Left renal pelvis (tissue), 4 donors: ENCODE measurements around the gene RNF168. TPM values are rescaled to one million over a fixed set of nuclear protein-coding genes. Genes with fewer than 3 reads are reported as not detected.
A peak's percentile ranks its signal among the peaks of the same experiment; 100 is the strongest.
"Not testable (repeated sequence)": the region's sequence is repeated elsewhere in the genome, so short reads cannot be mapped to it uniquely, and the experiment has no call there.

Experiments used
- DNase-seq, 4 donors: peaks; one replicate each; pipeline ENCODE4 v3.0.0-alpha.2; 2013; ENCODE audit warnings: low read depth in 4 of 4, low spot score in 3 of 4
- polyA plus RNA-seq, 4 donors: library from polyadenylated mRNA; unstranded; fragments of 120-200 nt; gene quantifications; one replicate each; pipeline ENCODE4 v1.2.1, GENCODE V29; 2013; ENCODE audit not compliant: insufficient read length in 4 of 4

Gene RNF168
- polyA plus RNA-seq, 4 donors, result 14.8 to 16.7 (median 15.8) TPM

DNA sequence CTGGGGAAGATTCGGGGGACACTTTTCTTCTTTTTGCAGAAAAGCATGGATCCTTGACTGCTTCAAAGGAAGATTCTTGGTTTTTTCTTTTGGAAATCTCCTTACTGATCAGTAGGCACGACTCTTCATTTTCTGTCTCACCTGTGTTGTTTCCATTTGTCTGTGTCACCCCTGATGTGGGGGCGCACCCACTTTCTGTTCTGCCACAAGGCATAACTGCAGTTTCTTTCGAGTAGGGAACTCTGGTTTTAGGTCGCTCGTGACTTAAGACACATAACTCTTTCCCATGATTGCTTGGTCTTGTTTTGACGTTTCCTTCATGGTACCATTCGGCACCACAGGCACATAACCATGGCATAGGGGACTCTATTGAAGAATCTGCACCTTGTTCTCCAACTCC lies 31.3 kb downstream of the RNF168 start:
- DNase-seq, result no peak

DNA sequence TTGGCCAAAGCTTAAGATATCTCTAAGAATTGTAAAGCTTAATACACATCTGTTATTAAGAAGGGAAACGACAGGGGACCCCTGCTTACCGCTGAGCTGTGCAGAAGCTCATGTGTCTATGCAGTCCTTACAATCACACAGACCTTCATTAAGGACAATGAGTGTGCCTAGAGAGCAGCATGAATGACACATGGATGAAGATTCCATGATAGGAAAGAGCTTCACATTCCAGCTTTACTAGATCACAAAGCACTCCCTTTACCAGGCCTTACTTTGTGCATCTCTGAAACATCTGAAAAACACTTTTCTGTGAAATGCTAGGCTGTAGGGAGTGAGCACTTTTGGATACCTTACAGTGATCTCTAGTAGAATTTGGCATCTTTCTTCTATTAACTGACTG lies 32.0 kb downstream of the RNF168 start:
- DNase-seq, result no peak

DNA sequence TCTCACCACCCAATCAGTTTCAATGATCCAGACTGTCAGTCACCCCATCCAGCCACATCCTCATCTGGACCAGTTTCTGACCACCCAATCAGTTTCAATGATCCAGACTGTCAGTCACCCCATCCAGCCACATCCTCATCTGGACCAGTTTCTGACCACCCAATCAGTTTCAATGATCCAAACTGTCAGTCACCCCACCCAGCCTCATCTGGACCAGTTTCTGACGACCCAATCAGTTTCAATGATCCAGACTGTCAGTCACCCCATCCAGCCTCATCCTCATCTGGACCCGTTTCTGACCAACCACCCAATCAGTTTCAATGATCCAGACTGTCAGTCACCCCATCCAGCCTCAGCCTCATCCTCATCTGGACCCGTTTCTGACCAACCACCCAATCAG lies 33.4 kb downstream of the RNF168 start:
- DNase-seq, result not testable (repeated sequence)

DNA sequence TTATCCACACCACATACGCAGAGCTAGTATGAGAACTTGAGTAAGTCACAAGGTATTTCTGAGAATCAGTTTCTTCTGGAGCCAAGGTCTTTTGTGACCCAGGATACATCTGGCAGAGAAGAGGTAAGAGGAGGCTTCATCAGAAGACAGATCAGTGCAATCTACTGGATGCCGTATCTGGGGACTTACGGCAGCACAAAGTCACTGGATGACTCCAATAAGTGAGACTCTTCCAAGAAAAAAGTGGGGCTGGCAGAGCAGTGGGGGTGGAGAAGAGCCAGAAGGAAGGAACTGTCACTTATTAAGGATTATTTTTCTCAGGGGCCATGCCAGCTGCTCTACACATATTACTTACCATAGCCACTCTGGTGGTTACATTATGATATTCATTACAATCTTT lies 39.8 kb downstream of the RNF168 start:
- DNase-seq, result no peak

DNA sequence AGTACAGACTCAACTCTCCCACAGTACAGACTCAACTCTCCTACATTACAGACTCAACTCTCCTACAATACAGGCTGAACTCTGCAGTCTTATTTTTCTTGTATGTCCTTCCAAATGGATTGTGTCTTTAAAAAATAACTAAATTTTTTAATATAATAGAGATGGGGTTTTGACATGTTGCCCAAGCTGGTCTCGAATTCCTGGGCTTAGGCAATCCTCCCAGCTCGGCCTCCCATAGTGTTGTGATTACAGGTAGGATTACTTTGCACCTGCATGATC lies 40.2 kb downstream of the RNF168 start:
- no peak for DNase-seq

DNA sequence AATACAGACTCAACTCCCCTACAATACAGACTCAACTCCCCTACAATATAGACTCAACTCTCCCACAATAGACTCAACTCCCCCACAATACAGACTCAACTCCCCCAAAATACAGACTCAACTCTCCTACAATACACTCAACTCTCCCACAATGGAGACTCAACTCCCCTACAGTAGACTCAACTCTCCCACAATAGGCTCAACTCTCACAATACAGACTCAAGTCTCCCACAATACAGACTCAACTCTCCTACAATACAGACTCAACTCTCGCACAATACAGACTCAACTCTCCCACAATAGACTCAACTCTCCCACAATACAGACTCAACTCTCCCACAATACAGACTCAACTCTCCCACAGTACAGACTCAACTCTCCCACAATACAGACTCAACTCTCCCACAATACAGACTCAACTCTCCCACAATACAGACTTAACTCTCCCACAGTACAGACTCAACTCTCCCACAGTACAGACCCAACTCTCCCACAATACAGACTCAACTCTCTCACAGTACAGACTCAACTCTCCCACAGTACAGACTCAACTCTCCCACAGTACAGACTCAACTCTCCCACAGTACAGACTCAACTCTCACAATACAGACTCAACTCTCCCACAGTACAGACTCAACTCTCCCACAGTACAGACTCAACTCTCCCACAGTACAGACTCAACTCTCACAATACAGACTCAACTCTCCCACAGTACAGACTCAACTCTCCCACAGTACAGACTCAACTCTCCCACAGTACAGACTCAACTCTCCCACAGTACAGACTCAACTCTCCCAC lies 40.7 kb downstream of the RNF168 start:
- not testable (repeated sequence) for DNase-seq

DNA sequence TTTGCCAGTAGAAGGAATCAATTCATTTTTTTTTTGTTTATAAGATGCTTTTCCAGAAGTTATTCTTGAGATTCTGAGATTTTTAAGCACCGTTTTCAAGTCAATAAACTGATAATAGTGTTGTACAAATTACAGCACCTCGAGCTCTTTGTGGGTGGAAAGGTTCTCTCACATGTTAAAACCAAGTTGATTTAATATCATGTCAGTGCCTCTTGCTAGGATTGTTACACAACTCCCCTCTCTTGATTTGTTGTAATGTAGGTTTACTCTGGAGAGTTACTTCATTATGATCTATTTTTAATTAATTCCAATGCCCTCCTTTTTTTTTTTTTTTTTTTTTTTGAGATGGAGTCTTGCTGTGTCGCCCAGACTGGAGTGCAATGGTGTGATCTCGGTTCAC lies 45.5 kb downstream of the RNF168 start:
- no peak for DNase-seq

DNA sequence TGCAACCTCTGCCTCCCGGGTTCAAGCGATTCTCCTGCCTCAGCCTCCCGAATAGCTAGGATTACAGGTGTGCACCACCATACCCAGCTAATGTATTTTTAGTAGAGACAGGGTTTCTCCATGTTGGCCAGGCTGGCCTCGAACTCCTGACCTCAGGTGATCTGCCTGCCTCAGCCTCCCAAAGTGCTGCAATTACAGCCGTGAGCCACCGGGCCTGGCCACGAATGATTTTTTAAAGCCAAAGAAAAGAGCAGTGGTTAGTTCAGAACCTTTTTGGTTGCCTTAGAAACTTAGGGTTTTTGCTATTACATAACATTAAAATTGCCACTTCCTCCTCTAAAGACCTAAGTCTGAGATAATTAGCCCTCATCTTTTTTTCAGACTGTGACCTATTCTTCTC lies 46.1 kb downstream of the RNF168 start:
- DNase-seq, result not testable (repeated sequence)

DNA sequence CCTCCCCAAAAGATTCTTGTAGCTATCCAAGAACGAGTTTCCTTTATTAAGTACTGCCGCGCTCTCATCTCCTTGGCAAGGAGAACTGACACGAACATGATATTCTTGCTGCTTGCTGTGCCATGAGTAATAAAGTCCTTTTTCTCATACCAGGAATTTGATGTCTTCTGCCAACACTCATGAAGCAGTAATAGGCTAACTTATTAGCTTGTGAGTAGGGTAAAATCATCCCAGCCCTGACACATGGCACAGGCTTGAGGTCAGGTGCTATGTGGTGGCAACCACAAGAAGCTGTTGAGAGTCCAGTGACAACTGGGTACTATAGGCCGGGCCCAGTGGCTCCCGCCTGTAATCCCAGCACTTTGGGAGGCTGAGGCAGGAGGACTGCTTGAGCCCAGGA lies 48.6 kb downstream of the RNF168 start:
- DNase-seq, result no peak

DNA sequence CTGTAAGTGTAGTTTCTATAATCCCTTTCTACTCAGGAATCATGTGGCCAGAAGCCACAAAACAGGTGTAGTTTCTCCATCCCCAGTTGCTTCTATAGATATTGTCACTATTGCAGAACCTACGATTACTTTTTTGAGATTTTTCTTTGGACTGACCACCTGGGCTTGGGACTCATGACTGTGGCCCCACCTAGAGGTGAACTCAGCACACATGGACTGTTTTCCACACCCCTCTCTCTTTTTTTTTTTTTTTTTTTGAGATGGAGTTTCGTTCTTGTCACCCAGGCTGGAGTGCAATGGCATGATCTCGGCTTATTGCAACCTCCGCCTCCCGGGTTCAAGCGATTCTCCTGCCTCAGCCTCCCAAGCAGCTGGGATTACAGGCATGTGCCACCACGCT lies 58.2 kb downstream of the RNF168 start:
- DNase-seq, result not testable (repeated sequence)

DNA sequence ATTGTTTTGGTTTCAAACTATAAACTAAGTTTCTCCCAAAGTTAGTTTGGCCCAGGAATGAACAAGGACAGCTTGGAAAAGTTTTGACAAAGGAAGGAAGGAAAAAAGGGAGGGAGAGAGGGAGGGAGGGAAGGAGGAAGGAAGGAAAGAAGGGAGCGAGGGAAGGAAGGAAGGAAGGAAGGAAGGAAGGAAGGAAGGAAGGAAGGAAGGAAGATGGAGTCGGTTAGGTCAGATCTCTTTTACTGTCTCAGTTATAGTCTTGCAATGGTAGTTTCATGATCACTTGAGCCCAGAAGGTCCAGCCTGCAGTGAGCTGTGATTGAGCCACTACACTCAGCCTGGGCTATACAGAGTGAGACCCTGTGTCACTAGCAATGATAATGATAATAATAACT lies 59.1 kb downstream of the RNF168 start:
- DNase-seq, result no peak

DNA sequence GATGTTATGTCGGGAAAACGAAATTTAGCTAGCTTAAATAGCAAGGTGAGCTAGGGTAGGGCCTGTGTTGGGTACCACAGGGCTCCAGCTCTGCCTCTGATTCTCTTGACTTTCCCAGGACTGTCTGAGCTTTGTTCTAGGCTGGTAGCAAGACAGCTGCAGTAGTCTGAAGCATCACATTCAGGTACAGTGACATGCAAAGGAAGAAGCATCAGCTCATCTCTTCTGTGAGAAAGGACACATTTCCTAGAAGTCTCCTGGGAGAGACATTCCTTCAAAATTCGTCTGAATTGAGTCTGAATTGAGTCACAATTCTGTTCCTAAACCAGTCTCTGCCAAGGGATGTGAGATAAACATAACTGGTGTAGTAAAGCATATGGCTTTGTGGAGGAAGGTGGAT lies 62.9 kb downstream of the RNF168 start:
- DNase-seq, result no peak

DNA sequence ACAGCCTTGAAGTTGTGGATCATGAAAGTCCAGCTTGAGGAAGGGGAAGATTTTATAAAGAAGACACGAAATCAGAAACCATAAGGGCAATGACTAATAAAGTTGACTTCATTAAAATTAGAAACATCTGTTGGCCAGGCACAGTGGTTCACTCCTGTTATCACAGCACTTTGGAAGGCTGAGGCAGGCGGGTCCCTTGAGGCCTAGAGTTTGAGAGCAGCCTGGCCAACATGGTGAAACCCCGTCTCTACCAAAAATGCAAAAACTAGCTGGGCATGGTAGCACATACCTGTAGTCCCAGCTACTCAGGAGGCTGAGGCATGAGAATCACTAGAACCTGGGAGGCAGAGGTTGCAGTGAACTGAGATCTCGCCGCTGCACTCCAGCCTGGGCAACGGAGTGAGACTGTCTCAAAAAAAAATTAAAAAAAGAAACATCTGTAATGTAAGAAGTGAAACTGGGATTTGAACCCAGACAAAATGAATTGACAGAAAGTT lies 63.5 kb downstream of the RNF168 start:
- no peak for DNase-seq

DNA sequence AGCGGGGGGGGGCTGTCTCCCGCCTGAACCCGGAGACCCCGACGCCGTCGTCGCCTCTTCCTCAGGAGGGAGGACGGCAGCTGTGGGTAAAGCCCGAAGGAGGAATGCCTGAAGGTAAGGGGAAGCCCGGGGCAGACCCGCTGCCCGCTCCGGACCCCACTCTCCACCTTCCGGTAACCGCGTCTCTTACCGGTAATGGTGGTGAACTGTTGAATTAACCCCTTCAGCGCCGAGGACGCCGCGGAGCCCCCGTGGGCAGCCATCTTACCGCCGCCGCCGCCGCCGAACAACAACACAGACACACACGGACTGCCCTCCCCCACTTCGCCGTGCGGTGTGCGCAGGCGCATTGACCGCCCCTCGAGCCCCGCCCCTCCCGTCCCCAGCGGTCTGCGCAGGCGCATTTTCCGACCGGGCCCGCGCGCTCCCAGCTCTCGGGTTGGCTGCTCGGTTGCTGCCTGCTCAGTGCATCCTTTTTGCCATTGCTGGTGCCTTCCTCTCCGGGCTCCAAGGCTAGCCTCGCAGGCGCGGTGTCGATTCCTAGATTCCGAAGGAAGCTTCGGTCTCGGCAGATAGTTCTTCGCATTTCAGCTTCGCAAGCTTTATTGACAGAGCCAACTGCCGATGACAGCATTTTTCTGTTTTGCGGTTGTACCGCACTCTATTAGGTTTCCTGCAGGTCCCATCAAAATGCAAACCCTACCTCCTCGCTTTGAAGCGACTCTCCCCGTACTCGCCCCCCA lies 71.3 kb downstream of the RNF168 start, which contains the start of gene UBXN7:
TSS of gene UBXN7 (minus strand) at position 291 of the 743 bp plus-strand sequence. CDS start at position 263, 28 bp downstream.
- peak; percentile 86 to 91 (median 88) for DNase-seq

DNA sequence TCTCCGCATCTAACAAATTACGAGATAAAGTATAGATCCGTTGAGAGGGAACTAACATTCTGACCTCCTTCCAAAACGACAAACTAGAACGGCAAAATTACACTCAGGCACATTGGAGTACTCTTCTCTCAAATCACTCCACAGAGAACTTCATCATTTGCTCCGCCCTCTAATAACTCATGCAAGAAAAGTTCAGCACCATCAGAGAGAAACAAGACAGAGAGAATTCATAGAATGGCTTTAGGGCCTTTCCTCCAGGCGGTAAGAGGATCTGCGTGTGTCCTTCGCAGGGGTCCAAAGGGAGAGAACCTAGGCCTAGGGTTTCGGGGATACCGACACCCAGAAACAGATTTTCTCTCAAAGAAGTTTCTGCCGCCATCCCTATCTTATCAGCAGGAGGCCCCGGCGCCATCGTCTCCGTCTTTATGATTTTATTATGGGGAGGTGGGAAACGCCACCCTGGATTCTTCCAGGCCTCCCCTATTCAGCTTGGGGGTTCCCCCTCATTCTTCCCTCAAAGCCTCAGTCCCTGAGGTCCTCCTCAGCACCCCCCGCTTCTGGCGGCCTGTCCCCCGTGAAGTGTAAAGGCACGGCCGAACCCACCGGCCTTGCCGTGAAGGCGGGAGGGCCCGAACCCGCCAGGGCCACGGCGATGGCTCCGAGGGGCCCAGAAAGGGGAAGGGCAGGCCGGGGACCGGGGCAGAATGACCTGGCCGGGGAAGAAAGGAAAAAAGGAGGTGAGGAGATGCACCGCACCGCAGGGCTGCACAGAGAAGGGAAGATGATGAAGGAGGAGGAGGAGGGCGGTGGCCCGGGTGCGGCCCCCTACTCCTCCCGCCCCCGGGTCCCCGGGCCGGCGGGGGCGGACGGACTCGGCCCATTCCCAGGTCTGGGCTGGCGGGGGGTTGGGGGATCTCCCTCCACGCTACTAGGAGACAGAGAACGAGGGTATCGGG lies 72.1 kb downstream of the RNF168 start:
- peak; percentile 44 to 68 (median 59) for DNase-seq

DNA sequence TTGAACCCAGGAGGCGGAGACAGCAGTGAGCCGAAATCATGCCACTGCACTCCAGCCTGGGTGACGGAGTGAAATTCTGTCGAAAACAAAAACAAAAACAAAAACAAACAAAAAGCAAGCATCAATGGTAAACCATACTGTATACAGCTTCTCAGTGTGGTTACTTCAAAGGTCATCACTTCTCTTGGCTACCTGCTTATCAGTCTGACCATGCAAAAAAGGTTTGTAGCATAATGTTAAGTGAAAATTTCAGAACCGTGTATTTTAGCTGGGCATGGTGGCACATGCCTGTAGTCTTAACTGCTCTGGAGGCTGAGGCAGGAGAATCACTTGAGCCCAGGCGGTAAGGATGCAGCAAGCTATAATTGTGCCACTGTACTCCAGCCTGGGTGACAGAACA lies 75.5 kb downstream of the RNF168 start:
- DNase-seq, result no peak

DNA sequence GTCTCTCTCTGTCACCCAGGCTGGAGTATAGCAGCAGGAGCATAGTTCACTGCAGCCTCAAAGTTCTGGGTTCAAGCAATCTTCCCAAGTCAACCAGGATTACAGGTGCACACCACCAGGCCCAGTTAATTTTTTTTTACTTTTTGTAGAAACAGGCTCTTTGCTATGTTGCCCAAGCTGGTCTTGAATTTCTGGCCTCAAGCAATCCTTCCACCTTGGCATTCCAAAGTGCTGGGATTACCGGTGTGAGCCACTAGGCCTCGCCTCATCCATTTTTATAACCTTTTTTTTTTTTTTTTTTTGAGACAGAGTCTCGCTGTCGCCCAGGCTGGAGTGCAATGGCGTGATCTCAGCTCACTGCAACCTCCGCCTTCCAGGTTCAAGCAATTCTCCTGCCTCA lies 79.1 kb downstream of the RNF168 start:
- DNase-seq, result not testable (repeated sequence)

DNA sequence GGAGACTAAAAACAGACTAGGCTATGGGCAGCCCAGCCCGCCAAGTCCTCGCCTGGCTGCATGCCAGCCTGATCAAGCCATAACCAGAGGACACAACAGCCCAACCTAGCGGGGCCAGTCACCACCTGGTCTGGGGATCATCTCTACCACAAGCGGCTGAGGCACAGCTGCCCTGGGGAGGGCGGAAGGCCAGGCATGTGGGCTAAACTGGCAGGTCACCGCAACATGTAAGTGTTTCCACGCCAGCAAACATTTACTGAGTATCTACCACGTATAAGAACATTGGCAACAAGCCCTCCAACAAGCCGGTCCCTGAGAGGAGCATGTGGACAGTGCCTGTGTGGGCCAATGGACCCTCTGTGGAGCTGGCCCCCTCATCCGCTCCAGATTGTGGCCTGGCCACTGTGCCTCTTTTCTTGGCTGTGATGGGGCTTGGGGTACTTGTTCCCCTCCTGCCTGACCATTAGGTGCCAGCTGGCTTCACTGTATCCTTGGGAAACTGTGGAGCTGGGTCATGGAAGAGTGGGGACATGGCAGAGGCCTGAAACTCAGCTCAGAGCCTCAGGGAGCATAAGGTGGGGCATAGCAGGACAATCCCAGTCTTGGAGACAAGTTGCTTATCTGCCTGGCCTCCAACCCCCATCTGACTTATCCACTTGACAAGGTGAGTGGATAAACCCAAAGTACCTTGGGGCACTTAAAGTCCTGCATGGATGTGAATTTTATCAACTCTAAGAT lies 80.4 kb downstream of the RNF168 start:
- DNase-seq, result no peak

DNA sequence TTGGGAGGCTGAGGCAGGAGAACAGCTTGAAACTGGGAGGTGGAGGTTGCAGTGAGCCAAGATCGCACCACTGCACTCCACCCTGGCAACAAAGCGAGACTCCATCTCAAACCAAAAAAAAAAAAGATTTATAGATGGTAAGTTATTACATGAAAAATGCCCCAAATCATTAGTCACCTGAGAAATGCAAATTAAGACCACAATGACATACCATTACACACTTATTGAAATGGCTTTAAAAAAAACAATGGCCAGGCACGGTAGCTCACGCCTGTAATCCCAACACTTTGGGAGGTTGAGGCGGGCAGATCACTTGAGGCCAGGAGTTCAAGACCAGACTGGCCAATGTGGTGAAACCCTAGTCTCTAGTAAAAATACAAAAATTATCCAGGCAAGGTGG lies 81.9 kb downstream of the RNF168 start:
- not testable (repeated sequence) for DNase-seq

DNA sequence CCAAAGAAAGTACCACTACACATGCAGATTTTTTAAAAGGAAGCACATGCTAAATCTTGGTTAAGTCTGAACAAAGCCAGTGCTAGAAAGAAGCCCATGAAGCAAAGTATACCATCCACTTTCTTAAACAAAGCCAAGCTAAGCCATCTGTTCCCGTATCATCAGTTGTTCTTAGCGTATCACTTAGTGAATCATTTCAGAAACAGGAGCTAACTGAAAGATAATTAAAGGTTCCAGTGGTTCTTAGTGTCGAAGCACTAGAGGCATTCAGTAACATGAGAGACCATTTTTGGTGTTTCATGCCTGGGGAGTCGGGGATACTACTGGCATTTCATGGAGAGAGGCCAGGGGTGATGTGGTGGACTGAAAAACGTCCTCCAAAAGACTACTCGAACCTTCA lies 84.2 kb downstream of the RNF168 start:
- no peak for DNase-seq
